Stimulated activated naive CD8-positive, alpha-beta T cell treated with anti-CD3 and anti-CD28 coated beads, Interleukin-15, Interleukin-2, amounts not matched to agents 100 ng/mL and 50 ng/mL, for 24 hours (primary cell): ENCODE measurements around the gene PGBD5.
"Not testable (repeated sequence)": the region's sequence is repeated elsewhere in the genome, so short reads cannot be mapped to it uniquely, and the experiment has no call there.

Experiments
- H3K27ac Mint-ChIP-seq: one replicate; pipeline ENCODE4 v1.8.0; 2021; ENCODE audit warnings: mild to moderate bottlenecking, mixed read lengths
- H3K27me3 Mint-ChIP-seq: one replicate; pipeline ENCODE4 v1.8.0; 2021; ENCODE audit warnings: mixed read lengths
- H3K36me3 Mint-ChIP-seq: one replicate; pipeline ENCODE4 v1.8.0; 2021; ENCODE audit warnings: low read depth, mixed read lengths
- H3K4me1 Mint-ChIP-seq: one replicate; pipeline ENCODE4 v1.8.0; 2021; ENCODE audit warnings: low read depth, mixed read lengths
- H3K4me3 Mint-ChIP-seq: one replicate; pipeline ENCODE4 v1.8.0; 2021; ENCODE audit warnings: mild to moderate bottlenecking, mixed read lengths
- H3K9me3 Mint-ChIP-seq: one replicate; pipeline ENCODE4 v1.8.0; 2021; ENCODE audit warnings: mixed read lengths

The PGBD5 gene

DNA sequence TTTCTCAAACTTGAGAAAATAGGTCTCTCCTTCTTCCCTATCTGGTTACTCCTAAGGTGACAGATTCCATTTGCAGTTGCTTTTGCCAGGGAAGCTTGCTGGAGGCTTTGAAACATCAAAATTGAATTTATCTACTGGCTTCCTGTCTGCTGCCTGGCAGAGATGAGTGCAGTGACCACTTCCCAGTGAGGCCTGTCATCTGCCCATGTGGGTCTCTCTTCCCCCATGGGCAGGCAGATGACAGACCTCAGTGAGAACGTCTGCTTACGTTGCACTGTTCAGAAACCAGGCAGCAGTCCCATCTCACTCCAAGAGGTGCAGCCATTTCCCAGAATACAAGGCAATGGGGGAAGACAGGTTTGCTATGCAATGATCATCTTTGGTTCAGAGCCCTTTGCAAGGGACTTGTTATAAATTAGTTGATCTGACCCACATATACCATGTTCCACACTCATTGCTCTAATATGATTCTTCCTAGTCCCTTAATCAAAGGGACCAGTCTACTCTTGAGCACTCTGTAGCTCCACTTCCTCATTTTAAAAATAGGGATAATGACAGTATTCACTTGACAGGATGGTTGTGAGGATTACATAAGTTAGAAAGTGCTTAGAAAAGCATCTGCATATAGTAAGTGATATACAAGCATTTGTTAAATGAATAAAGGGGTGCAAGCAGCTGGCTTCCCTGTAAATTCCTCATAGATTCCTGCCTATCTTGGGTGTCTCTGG is 10.6 kb downstream of the PGBD5 start:
- peaks cover 70% of the 10 kb centered on the region for H3K27me3 Mint-ChIP-seq
- no peaks in the 10 kb centered on the region for H3K9me3 Mint-ChIP-seq
- H3K36me3 Mint-ChIP-seq = no peaks in the 10 kb centered on the region
- H3K4me1 Mint-ChIP-seq = no peaks in the 10 kb centered on the region
- no peak overlapping the region for H3K4me3 Mint-ChIP-seq
- no peak overlapping the region for H3K27ac Mint-ChIP-seq

DNA sequence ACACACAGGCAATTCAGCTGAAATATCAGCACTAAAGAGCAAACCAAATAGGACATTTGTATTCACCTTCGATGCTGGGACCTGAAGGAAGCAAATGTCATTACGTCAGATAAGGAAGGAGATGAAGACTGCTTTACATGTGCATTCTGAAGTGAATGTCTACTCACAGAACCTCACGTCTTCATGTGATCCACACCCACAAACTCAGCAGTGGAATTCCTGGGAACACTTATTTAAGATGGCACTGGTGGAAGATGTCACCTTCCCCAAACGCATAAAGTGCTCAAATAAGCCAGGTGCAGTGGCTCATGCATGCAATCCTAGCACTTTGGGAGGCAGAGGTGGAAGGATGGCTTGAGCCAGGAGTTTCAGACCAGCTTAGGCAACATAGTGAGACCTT is 11.4 kb downstream of the PGBD5 start:
- no peaks in the 10 kb centered on the region for H3K36me3 Mint-ChIP-seq
- H3K9me3 Mint-ChIP-seq = no peaks in the 10 kb centered on the region
- no peak overlapping the region for H3K27ac Mint-ChIP-seq
- no peak overlapping the region for H3K4me3 Mint-ChIP-seq
- peaks cover 65% of the 10 kb centered on the region for H3K27me3 Mint-ChIP-seq
- H3K4me1 Mint-ChIP-seq = no peaks in the 10 kb centered on the region

- Mint-ChIP-seq H3K27ac (no peak overlapping the region), H3K27me3 (peaks cover 62% of the 10 kb centered on the region), H3K9me3 (no peaks in the 10 kb centered on the region), H3K36me3 (no peaks in the 10 kb centered on the region), H3K4me3 (no peak overlapping the region), H3K4me1 (no peaks in the 10 kb centered on the region)
Observed at GRCh38 chr1:230414102-230414501, 12.0 kb downstream of the PGBD5 start.

DNA sequence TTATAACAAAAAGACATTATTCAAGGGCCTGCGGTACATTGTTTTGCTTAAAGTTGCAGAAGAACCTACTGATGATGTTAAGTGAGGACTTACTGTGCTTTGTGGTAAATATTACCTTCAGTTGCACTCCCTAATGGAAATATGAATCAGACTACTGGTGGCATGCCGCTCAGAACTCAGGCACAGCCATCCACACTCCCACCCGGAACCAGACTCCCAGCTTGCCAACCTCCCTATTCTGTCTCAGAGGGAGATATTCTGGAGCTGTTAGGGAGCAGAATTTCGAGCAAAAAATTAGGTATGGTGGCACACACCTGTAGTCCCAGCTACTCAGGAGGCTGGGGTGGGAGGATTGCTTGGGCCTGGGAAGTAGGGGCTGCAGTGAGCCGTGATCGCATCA is 13.1 kb downstream of the PGBD5 start:
- peaks cover 52% of the 10 kb centered on the region for H3K27me3 Mint-ChIP-seq
- H3K36me3 Mint-ChIP-seq = no peaks in the 10 kb centered on the region
- H3K27ac Mint-ChIP-seq = no peak overlapping the region
- no peak overlapping the region for H3K4me3 Mint-ChIP-seq
- no peaks in the 10 kb centered on the region for H3K4me1 Mint-ChIP-seq
- no peaks in the 10 kb centered on the region for H3K9me3 Mint-ChIP-seq

DNA sequence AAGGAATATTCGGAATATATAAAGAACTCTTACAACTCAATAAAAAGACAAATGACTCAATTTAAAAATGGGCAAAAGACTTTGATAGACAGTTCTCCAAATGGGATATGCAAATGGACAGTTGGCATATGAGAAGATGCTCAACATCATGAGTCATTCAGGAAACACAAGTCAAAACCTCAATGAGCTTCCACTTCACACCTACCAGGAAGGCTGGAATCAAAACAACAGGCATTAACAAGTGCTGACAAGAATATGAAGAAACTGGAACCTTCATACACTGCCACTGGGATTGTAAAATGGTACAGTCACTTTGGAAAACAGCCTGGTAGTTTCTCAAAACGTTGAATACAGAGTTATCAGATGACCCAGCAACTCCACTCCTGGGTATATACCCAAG is 17.2 kb downstream of the PGBD5 start:
- Mint-ChIP-seq H3K4me1 (no peaks in the 10 kb centered on the region), H3K27me3 (peaks cover 37% of the 10 kb centered on the region), H3K4me3 (no peak overlapping the region), H3K9me3 (no peaks in the 10 kb centered on the region), H3K36me3 (no peaks in the 10 kb centered on the region), H3K27ac (no peak overlapping the region)

GRCh38 chr1:230407351-230407750 is 18.8 kb downstream of the PGBD5 start:
- Mint-ChIP-seq H3K9me3 (no peaks in the 10 kb centered on the region), H3K4me3 (no peak overlapping the region), H3K27me3 (peaks cover 28% of the 10 kb centered on the region), H3K36me3 (no peaks in the 10 kb centered on the region), H3K27ac (no peak overlapping the region), H3K4me1 (no peaks in the 10 kb centered on the region)

DNA sequence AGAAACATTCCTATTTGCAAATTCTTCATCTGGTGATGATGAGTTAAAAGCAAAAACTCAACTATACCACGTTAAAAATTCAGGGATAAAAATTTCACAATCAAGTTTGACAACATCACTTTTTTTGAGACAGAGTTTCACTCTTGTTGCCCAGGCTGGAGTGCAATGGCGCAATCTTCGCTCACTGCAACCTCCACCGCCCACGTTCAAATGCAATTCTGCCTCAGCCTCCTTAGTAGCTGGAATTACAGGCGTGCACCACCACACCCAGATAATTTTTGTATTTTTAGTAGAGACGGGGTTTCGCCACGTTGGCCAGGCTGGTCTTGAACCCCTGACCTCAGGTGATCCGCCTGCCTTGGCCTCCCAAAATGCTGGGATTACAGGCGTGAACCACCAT is 19.4 kb downstream of the PGBD5 start:
- H3K4me1 Mint-ChIP-seq, H3K9me3 Mint-ChIP-seq, H3K36me3 Mint-ChIP-seq, H3K4me3 Mint-ChIP-seq, H3K27ac Mint-ChIP-seq: not testable (repeated sequence)
- H3K27me3 Mint-ChIP-seq = peaks cover 24% of the 10 kb centered on the region

GRCh38 chr1:230403442-230403841 is 22.7 kb downstream of the PGBD5 start:
- H3K27ac Mint-ChIP-seq = no peak overlapping the region
- no peak overlapping the region for H3K4me3 Mint-ChIP-seq
- H3K4me1 Mint-ChIP-seq = no peaks in the 10 kb centered on the region
- H3K36me3 Mint-ChIP-seq = no peaks in the 10 kb centered on the region
- H3K27me3 Mint-ChIP-seq = peaks cover 24% of the 10 kb centered on the region
- H3K9me3 Mint-ChIP-seq = no peaks in the 10 kb centered on the region

DNA sequence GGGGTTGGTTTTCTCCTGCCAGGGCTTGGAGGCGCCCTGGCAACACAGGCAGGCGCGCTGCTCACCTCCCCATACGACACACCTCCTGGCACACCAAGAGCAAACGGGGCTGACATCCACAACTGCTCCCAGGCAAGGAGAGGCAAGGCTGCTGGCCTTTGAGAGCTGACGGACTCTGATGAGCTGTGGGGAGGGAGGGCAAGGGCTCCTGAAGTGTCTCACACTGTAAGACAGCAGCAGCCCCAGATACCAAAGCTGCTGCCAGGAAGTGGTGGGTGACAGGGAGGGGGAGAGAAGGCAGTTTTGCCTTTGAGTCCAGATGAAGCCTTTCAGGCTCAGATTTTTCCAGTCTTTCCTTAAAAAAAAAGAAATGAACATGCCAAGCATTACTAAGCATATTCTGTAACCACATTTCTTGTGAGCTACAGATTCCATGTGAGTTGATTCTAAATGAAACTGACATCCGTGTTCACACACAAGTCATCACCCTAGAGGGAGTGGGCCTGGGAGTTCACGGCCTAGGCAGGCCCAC is 24.3 kb downstream of the PGBD5 start:
- Mint-ChIP-seq H3K4me3 (no peak overlapping the region), H3K27me3 (peaks cover 19% of the 10 kb centered on the region), H3K36me3 (no peaks in the 10 kb centered on the region), H3K9me3 (no peaks in the 10 kb centered on the region), H3K4me1 (no peaks in the 10 kb centered on the region), H3K27ac (no peak overlapping the region)

GRCh38 chr1:230401101-230401500 is 25.0 kb downstream of the PGBD5 start:
- H3K4me3 Mint-ChIP-seq = no peak overlapping the region
- H3K36me3 Mint-ChIP-seq = no peaks in the 10 kb centered on the region
- H3K27ac Mint-ChIP-seq = no peak overlapping the region
- H3K4me1 Mint-ChIP-seq = no peaks in the 10 kb centered on the region
- peaks cover 19% of the 10 kb centered on the region for H3K27me3 Mint-ChIP-seq
- no peaks in the 10 kb centered on the region for H3K9me3 Mint-ChIP-seq

GRCh38 chr1:230400007-230400344 is 26.2 kb downstream of the PGBD5 start:
- Mint-ChIP-seq H3K36me3 (no peaks in the 10 kb centered on the region), H3K9me3 (no peaks in the 10 kb centered on the region), H3K27ac (no peak overlapping the region), H3K4me3 (no peak overlapping the region), H3K4me1 (no peaks in the 10 kb centered on the region), H3K27me3 (peaks cover 13% of the 10 kb centered on the region)

DNA sequence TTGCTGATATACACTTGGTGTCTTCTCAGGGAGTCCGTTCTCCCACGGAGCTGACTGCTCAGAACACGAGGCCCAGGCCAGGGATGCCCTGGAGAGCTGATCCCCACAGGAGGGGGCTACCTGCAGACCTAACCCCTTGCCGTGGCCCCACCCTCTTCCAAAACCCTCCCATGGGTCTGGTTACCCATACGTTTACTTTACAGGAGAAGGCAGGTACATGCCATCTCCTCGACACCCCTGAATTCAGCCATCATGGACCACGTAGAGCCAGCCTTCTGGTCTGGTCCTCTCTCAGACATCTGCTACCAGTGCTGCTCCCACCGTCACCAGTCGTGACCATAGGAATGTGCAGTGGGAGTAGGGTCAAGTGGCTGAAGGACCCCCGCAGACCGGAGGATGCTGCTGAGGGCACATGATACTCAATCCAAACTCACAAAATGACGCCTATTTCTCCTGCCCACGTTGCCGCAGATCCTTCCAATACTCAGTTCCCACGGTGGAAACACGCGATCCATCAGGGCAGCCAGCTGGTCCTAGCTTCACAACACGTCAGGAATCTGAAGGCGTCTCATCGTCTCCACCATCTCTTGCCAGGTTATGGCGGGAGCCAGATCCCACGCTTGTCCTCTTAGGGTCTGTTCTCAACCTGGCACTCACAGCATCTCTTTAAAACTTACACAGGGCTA is 26.7 kb downstream of the PGBD5 start:
- Mint-ChIP-seq H3K27me3 (peaks cover 13% of the 10 kb centered on the region), H3K4me3 (no peak overlapping the region), H3K27ac (no peak overlapping the region), H3K36me3 (no peaks in the 10 kb centered on the region), H3K4me1 (no peaks in the 10 kb centered on the region), H3K9me3 (no peaks in the 10 kb centered on the region)

DNA sequence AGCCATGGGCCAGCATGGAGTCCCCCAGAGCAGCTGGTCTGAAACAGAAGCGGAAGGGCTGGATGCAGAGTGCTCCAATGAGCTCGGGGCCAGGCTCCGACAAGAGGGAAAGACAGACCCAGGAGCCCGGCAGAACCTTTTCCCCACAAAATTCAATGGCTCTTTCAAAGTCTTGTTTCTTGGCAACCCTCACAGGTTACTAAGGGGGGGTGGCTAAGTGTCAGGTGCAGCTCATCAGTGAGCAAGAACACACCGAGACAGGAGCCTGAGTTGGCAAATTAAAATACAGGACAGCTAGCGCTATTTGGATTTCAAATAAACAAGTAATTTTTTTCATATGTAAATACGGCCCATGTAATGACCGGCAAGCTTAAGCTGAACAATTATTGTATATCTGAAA is 27.3 kb downstream of the PGBD5 start:
- no peak overlapping the region for H3K27ac Mint-ChIP-seq
- H3K27me3 Mint-ChIP-seq = peaks cover 16% of the 10 kb centered on the region
- H3K4me3 Mint-ChIP-seq = no peak overlapping the region
- no peaks in the 10 kb centered on the region for H3K36me3 Mint-ChIP-seq
- H3K4me1 Mint-ChIP-seq = no peaks in the 10 kb centered on the region
- peaks cover 2% of the 10 kb centered on the region for H3K9me3 Mint-ChIP-seq

- Mint-ChIP-seq H3K27ac (no peak overlapping the region), H3K4me1 (no peaks in the 10 kb centered on the region), H3K4me3 (no peak overlapping the region), H3K9me3 (peaks cover 4% of the 10 kb centered on the region), H3K36me3 (no peaks in the 10 kb centered on the region), H3K27me3 (peaks cover 17% of the 10 kb centered on the region)
Observed at GRCh38 chr1:230396966-230397365, 29.2 kb downstream of the PGBD5 start.

DNA sequence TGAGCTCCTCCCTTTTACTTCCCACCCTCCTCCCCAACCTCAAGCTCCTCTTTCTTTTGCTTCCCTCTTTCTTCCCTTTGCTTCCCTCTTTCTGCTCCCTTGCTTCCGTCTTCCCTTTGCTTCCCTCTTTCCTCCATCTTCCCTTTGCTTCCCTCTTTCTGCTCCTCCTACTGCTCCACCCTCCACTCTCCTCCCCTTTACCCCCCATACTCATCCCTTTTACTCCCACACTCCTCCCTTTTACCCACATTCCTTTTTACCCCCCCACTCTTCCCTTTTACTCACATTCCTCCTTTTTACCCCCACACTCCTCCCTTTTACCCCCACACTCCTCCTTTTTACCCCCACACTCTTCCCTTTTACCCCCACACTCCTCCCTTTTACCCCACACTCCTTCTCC is 30.2 kb downstream of the PGBD5 start:
- Mint-ChIP-seq H3K36me3 (no peaks in the 10 kb centered on the region), H3K27ac (no peak overlapping the region), H3K4me3 (no peak overlapping the region), H3K27me3 (peaks cover 21% of the 10 kb centered on the region), H3K4me1 (no peaks in the 10 kb centered on the region), H3K9me3 (peaks cover 4% of the 10 kb centered on the region)

DNA sequence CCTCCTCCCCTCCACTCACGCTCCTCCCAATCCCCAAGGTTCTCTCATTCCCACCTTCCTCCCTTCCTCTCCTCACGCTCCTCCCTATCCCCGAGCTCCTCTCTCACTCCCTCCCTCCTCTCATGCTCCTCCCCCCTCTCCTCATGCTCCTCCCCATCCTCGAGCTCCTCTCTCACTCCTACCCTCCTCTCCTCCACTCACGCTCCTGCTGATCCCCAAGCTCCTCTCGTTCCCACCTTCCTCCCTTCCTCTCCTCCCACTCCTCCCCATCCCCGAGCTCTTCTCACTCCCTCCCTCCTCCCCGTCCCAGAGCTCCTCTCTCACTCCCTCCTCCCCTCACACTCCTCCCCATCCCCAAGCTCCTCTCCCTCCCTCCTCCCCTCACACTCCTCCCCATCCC is 31.4 kb downstream of the PGBD5 start:
- Mint-ChIP-seq H3K27me3 (peaks cover 18% of the 10 kb centered on the region), H3K36me3 (no peaks in the 10 kb centered on the region), H3K27ac (no peak overlapping the region), H3K9me3 (peaks cover 4% of the 10 kb centered on the region), H3K4me1 (no peaks in the 10 kb centered on the region), H3K4me3 (no peak overlapping the region)
